HEK293 (cell line): ENCODE measurements around the gene ERI3.

Experiments
- CTCF ChIA-PET: fragments of 350-600 bp; formaldehyde crosslinking; extraction: SDS; loops from one replicate; lab custom pipeline; 2021; ENCODE audit warnings: antibody characterized with exemption; lab: Yijun Ruan, JAX
- POLR2A ChIA-PET: fragments of 300-600 bp; formaldehyde crosslinking; extraction: SDS; loops from one replicate; lab custom pipeline; 2020; ENCODE audit warnings: antibody characterized with exemption, inconsistent platforms; lab: Yijun Ruan, JAX
- H3K27ac ChIP-seq: fragments of 200-500 bp; sonication (Bioruptor generic); 2 replicates; pipeline ENCODE4 v1.5.1; 2014; ENCODE audit warnings: low read depth, low read length, control low read depth, inconsistent platforms; ENCODE audit errors: extremely low read depth
- H3K36me3 ChIP-seq, 2 experiments: fragments of 200-500 bp in 1 of 2; sonication (Bioruptor generic) in 1 of 2; 1 replicate in 1 of 2; 2 replicates in 1 of 2; pipeline ENCODE4 v1.5.1; 2014 to 2017; ENCODE audit warnings: inconsistent platforms in 2 of 2, low read length in 2 of 2; ENCODE audit not compliant: control insufficient read depth in 2 of 2, insufficient read depth in 1 of 2
- H3K4me1 ChIP-seq: fragments of 200-500 bp; sonication (Bioruptor generic); 2 replicates; pipeline ENCODE4 v1.5.1; 2014; ENCODE audit warnings: mild to moderate bottlenecking, low read length, inconsistent platforms; ENCODE audit not compliant: control insufficient read depth, insufficient read depth
- H3K4me3 ChIP-seq: 2 replicates; pipeline ENCODE4 v1.5.1; 2011; ENCODE audit warnings: low read depth, mild to moderate bottlenecking, control low read depth, low read length, moderate library complexity
- H3K9me3 ChIP-seq: fragments of 200-500 bp; sonication (Bioruptor generic); 2 replicates; pipeline ENCODE4 v1.5.1; 2014; ENCODE audit warnings: low read depth, low read length, inconsistent platforms; ENCODE audit not compliant: control insufficient read depth, insufficient read depth
- KLF1 ChIP-seq: fragments of 450-650 bp; formaldehyde crosslinking; IDR thresholded peaks from 2 replicates; pipeline ENCODE4 v1.5.1; 2016; ENCODE audit warnings: missing biosample characterization, missing genetic modification characterization
- KLF9 ChIP-seq: fragments of 450-650 bp; formaldehyde crosslinking; IDR thresholded peaks from 2 replicates; pipeline ENCODE4 v1.5.1; 2016; ENCODE audit warnings: missing biosample characterization, missing genetic modification characterization, low read depth
- OVOL3 ChIP-seq: fragments of 450-650 bp; formaldehyde crosslinking; IDR thresholded peaks from 2 replicates; pipeline ENCODE4 v1.5.1; 2016; ENCODE audit warnings: missing biosample characterization, missing genetic modification characterization
- PRDM1 ChIP-seq: fragments of 450-650 bp; formaldehyde crosslinking; IDR thresholded peaks from 2 replicates; pipeline ENCODE4; 2016; ENCODE audit warnings: missing biosample characterization, missing genetic modification characterization
- PRDM4 ChIP-seq: fragments of 450-650 bp; formaldehyde crosslinking; IDR thresholded peaks from 2 replicates; pipeline ENCODE4 v1.5.1; 2017; ENCODE audit warnings: missing biosample characterization, missing genetic modification characterization
- SCRT1 ChIP-seq: fragments of 450-650 bp; formaldehyde crosslinking; IDR thresholded peaks from 2 replicates; pipeline ENCODE4 v1.5.1; 2016; ENCODE audit warnings: missing biosample characterization, missing genetic modification characterization, borderline replicate concordance
- ZBTB8A ChIP-seq: fragments of 450-650 bp; formaldehyde crosslinking; IDR thresholded peaks from 2 replicates; pipeline ENCODE4 v1.5.1; 2016; ENCODE audit warnings: missing biosample characterization, missing genetic modification characterization
- ZNF114 ChIP-seq: fragments of 450-650 bp; formaldehyde crosslinking; IDR thresholded peaks from 2 replicates; pipeline ENCODE4 v1.5.0; 2017; ENCODE audit warnings: missing biosample characterization, missing genetic modification characterization
- ZNF140 ChIP-seq: fragments of 450-650 bp; formaldehyde crosslinking; IDR thresholded peaks from 2 replicates; pipeline ENCODE4 v1.5.1; 2016; ENCODE audit warnings: missing biosample characterization, missing genetic modification characterization
- ZNF302 ChIP-seq: fragments of 450-650 bp; formaldehyde crosslinking; IDR thresholded peaks from 2 replicates; pipeline ENCODE4 v1.5.1; 2016; ENCODE audit warnings: missing biosample characterization, missing genetic modification characterization, low read depth
- ZNF354C ChIP-seq: fragments of 450-650 bp; formaldehyde crosslinking; IDR thresholded peaks from 2 replicates; pipeline ENCODE4 v1.5.1; 2016; ENCODE audit warnings: missing biosample characterization, missing genetic modification characterization, low read depth, borderline replicate concordance
- ZNF394 ChIP-seq: fragments of 450-650 bp; formaldehyde crosslinking; IDR thresholded peaks from 2 replicates; pipeline ENCODE4 v1.5.1; 2016; ENCODE audit warnings: missing biosample characterization, missing genetic modification characterization, mild to moderate bottlenecking, moderate library complexity, borderline replicate concordance
- ZNF398 ChIP-seq: fragments of 450-650 bp; formaldehyde crosslinking; IDR thresholded peaks from 2 replicates; pipeline ENCODE4 v1.5.1; 2017; ENCODE audit warnings: missing biosample characterization, missing genetic modification characterization
- ZNF513 ChIP-seq: fragments of 450-650 bp; IDR thresholded peaks from 2 replicates; pipeline ENCODE4 v1.5.1; 2018; ENCODE audit warnings: missing biosample characterization, missing genetic modification characterization
- ZNF530 ChIP-seq: fragments of 450-650 bp; formaldehyde crosslinking; IDR thresholded peaks from 2 replicates; pipeline ENCODE4 v1.5.1; 2016; ENCODE audit warnings: low read depth, missing biosample characterization, missing genetic modification characterization
- ZNF555 ChIP-seq: fragments of 450-650 bp; formaldehyde crosslinking; conservative IDR thresholded peaks from 2 replicates; pipeline ENCODE4 v1.5.1; 2017; ENCODE audit warnings: missing biosample characterization, mild to moderate bottlenecking, missing genetic modification characterization, inconsistent platforms
- ZNF558 ChIP-seq: fragments of 450-650 bp; formaldehyde crosslinking; IDR thresholded peaks from 2 replicates; pipeline ENCODE4 v1.5.1; 2016; ENCODE audit warnings: missing biosample characterization, missing genetic modification characterization

The ERI3 gene

GRCh38 chr1:44271646-44272045 is 83.4 kb downstream of the ERI3 start:
- peaks cover 23% of the 10 kb centered on the region for H3K4me1 ChIP-seq
- ChIA-PET CTCF (interaction anchor here (0.6 to 2.1 kb wide), 3 partner anchors 19 to 265 kb away, joined by 3 to 6 read pairs (median 3); no protein-coding TSS in a partner anchor), POLR2A (no interaction called here)
- no peak overlapping the region for H3K4me3 ChIP-seq
- peaks cover 0 to 20% of the 10 kb centered on the region in 2 experiments; a peak in 1 of 3 replicates for H3K36me3 ChIP-seq
- no peak overlapping the region for H3K27ac ChIP-seq
- no peaks in the 10 kb centered on the region for H3K9me3 ChIP-seq
- TF ChIP-seq OVOL3 (tag by site-specific recombination) (no peak), ZNF354C (tag by site-specific recombination) (no peak), ZNF513 (tag by site-specific recombination) (no peak), ZNF394 (no peak), ZBTB8A (tag by site-specific recombination) (no peak), PRDM4 (tag by site-specific recombination) (no peak), ZNF114 (no peak), ZNF398 (no peak), ZNF558 (no peak), ZNF530 (tag by site-specific recombination) (no peak), SCRT1 (no peak), ZNF302 (tag by site-specific recombination) (no peak)

GRCh38 chr1:44270686-44271628 is 84.1 kb downstream of the ERI3 start:
- ChIA-PET POLR2A (no interaction called here), CTCF (interaction anchor here (0.6 to 2.1 kb wide), 3 partner anchors 54 to 265 kb away, joined by 3 to 6 read pairs (median 3); no protein-coding TSS in a partner anchor)
- no peak overlapping the region for H3K27ac ChIP-seq
- no peaks in the 10 kb centered on the region for H3K9me3 ChIP-seq
- peaks cover 23% of the 10 kb centered on the region for H3K4me1 ChIP-seq
- H3K4me3 ChIP-seq = no peak overlapping the region
- H3K36me3 ChIP-seq = peaks cover 0 to 23% of the 10 kb centered on the region in 2 experiments; a peak in 1 of 3 replicates
- TF ChIP-seq KLF9 = peak; percentile 72
- TF ChIP-seq PRDM1 (tag by site-specific recombination) = 0 out of 2 replicates have a peak, but pooled peaks have one; percentile 40
- TF ChIP-seq ZNF555 (tag by site-specific recombination) = no peak
- no peak for TF ChIP-seq ZNF140 (tag by site-specific recombination)
- peak; percentile 92 for TF ChIP-seq KLF1
- TF ChIP-seq, all 188 proteins: peak for 3
